Erythroblast (primary cell): ENCODE results near the gene CCR1.

Experiments used
- GATA1 ChIP-seq: IDR thresholded peaks from 2 replicates; pipeline ENCODE4 v1.6.1; 2011; ENCODE audit warnings: low read depth, mild to moderate bottlenecking, control low read depth, low read length, moderate library complexity
- POLR2A ChIP-seq: IDR thresholded peaks from 2 replicates; pipeline ENCODE4 v1.6.1; 2011; ENCODE audit warnings: mild to moderate bottlenecking, low read length

- TF ChIP-seq POLR2A: no peak
- TF ChIP-seq GATA1: no peak
Measured at GRCh38 chr3:46196261-46196957, 11.7 kb downstream of the CCR1 start.
